Activated CD4-positive, alpha-beta memory T cell treated with anti-CD3 and anti-CD28 coated beads for 36 hours (primary cell): ENCODE results near the gene BANP. TPM values are rescaled to one million over a fixed set of nuclear protein-coding genes. Genes with fewer than 3 reads are reported as not detected.
"Not testable (repeated sequence)": the region's sequence is repeated elsewhere in the genome, so short reads cannot be mapped to it uniquely, and the experiment has no call there.

Source experiments
- CTCF ChIA-PET: fragments of 350-600 bp; sonication (Branson Sonifier 250); formaldehyde crosslinking; loops from one replicate; lab custom pipeline; 2021; ENCODE audit warnings: antibody characterized with exemption, inconsistent platforms; lab: Charles Lee
- POLR2A ChIA-PET: fragments of 350-600 bp; sonication (Branson Sonifier 250); formaldehyde crosslinking; loops from one replicate; lab custom pipeline; 2021; ENCODE audit warnings: antibody characterized with exemption; lab: Charles Lee
- DNase-seq: peaks from one replicate; pipeline ENCODE4 v3.0.0-alpha.2; 2020
- H3K27ac Mint-ChIP-seq: one replicate; pipeline ENCODE4 v1.8.0; 2021; ENCODE audit warnings: mixed read lengths
- H3K27me3 Mint-ChIP-seq: one replicate; pipeline ENCODE4 v1.8.0; 2021; ENCODE audit warnings: mixed read lengths
- H3K36me3 Mint-ChIP-seq: one replicate; pipeline ENCODE4 v1.8.0; 2021; ENCODE audit warnings: mixed read lengths
- H3K4me1 Mint-ChIP-seq: one replicate; pipeline ENCODE4 v1.8.0; 2021; ENCODE audit warnings: low read depth, mixed read lengths
- H3K4me3 Mint-ChIP-seq: one replicate; pipeline ENCODE4 v1.8.0; 2021; ENCODE audit warnings: mild to moderate bottlenecking, mixed read lengths
- H3K9me3 Mint-ChIP-seq: one replicate; pipeline ENCODE4 v1.8.0; 2021; ENCODE audit warnings: mixed read lengths
- intact Hi-C: fragments of 100-400 bp; cut with micrococcal nuclease; formaldehyde crosslinking; loops from one replicate; pipeline ENCODE4 v1.15.1; 2023
- total RNA-seq, 2 experiments: library from RNA; stranded (reverse); gene quantifications; one replicate each; pipeline ENCODE4 v1.2.3, GENCODE V29; 2021

Gene BANP
- total RNA-seq, 2 experiments from 2014 or later = 29.6 to 30.6 TPM

- H3K4me1 Mint-ChIP-seq, H3K4me3 Mint-ChIP-seq, H3K27ac Mint-ChIP-seq, H3K27me3 Mint-ChIP-seq, intact Hi-C loops, H3K36me3 Mint-ChIP-seq, DNase-seq, CTCF ChIA-PET, POLR2A ChIA-PET: not testable (repeated sequence)
- H3K9me3 Mint-ChIP-seq = peaks cover 10% of the 10 kb centered on the region
Measured at GRCh38 chr16:88091221-88091971, 140.2 kb downstream of the BANP start.

GRCh38 chr16:88091972-88092302, 140.7 kb downstream of the BANP start:
- H3K9me3 Mint-ChIP-seq = peaks cover 15% of the 10 kb centered on the region
- POLR2A ChIA-PET, intact Hi-C loops, H3K4me1 Mint-ChIP-seq, H3K36me3 Mint-ChIP-seq, H3K4me3 Mint-ChIP-seq, H3K27ac Mint-ChIP-seq, DNase-seq, CTCF ChIA-PET, H3K27me3 Mint-ChIP-seq: not testable (repeated sequence)

- POLR2A ChIA-PET, DNase-seq, intact Hi-C loops, H3K36me3 Mint-ChIP-seq, H3K27me3 Mint-ChIP-seq, H3K4me3 Mint-ChIP-seq, CTCF ChIA-PET, H3K27ac Mint-ChIP-seq, H3K4me1 Mint-ChIP-seq: not testable (repeated sequence)
- H3K9me3 Mint-ChIP-seq = peaks cover 18% of the 10 kb centered on the region
Measured at GRCh38 chr16:88092791-88093555, 141.7 kb downstream of the BANP start.

- POLR2A ChIA-PET, intact Hi-C loops, H3K4me1 Mint-ChIP-seq, CTCF ChIA-PET, H3K36me3 Mint-ChIP-seq, H3K27ac Mint-ChIP-seq, DNase-seq, H3K27me3 Mint-ChIP-seq, H3K4me3 Mint-ChIP-seq: not testable (repeated sequence)
- peaks cover 18% of the 10 kb centered on the region for H3K9me3 Mint-ChIP-seq
Measured at GRCh38 chr16:88093556-88094252, 142.5 kb downstream of the BANP start.

- DNase-seq, H3K27ac Mint-ChIP-seq, H3K4me3 Mint-ChIP-seq, intact Hi-C loops, H3K4me1 Mint-ChIP-seq, CTCF ChIA-PET, H3K27me3 Mint-ChIP-seq, H3K36me3 Mint-ChIP-seq, POLR2A ChIA-PET: not testable (repeated sequence)
- peaks cover 18% of the 10 kb centered on the region for H3K9me3 Mint-ChIP-seq
Measured at GRCh38 chr16:88094253-88094575, 143.0 kb downstream of the BANP start.

- POLR2A ChIA-PET, H3K4me3 Mint-ChIP-seq: not testable (repeated sequence)
Measured at GRCh38 chr16:88094900-88095299, 143.7 kb downstream of the BANP start.

GRCh38 chr16:88096659-88097058, 145.4 kb downstream of the BANP start:
- H3K36me3 Mint-ChIP-seq, H3K27ac Mint-ChIP-seq, DNase-seq, H3K4me1 Mint-ChIP-seq, CTCF ChIA-PET, H3K4me3 Mint-ChIP-seq, intact Hi-C loops: not testable (repeated sequence)
- POLR2A ChIA-PET = interaction anchor here (0.6 kb wide), 1 partner anchor 15 kb away, joined by 3 read pairs; no protein-coding TSS in a partner anchor
- Mint-ChIP-seq H3K27me3 (peaks cover 12% of the 10 kb centered on the region), H3K9me3 (peaks cover 18% of the 10 kb centered on the region)

More at GRCh38 chr16:88094900-88095299, 143.7 kb downstream of the BANP start:
- H3K4me1 Mint-ChIP-seq, H3K27me3 Mint-ChIP-seq, H3K27ac Mint-ChIP-seq, CTCF ChIA-PET, H3K36me3 Mint-ChIP-seq, DNase-seq, intact Hi-C loops: not testable (repeated sequence)
- H3K9me3 Mint-ChIP-seq = peaks cover 18% of the 10 kb centered on the region

- H3K36me3 Mint-ChIP-seq, H3K4me1 Mint-ChIP-seq, H3K27ac Mint-ChIP-seq, POLR2A ChIA-PET, intact Hi-C loops, CTCF ChIA-PET, H3K4me3 Mint-ChIP-seq, DNase-seq: not testable (repeated sequence)
- peaks cover 13% of the 10 kb centered on the region for H3K27me3 Mint-ChIP-seq
- peaks cover 18% of the 10 kb centered on the region for H3K9me3 Mint-ChIP-seq
Measured at GRCh38 chr16:88098731-88099562, 147.7 kb downstream of the BANP start.

- DNase-seq = no peak
- Mint-ChIP-seq H3K9me3 (peaks cover 18% of the 10 kb centered on the region), H3K4me3 (no peak overlapping the region), H3K36me3 (no peaks in the 10 kb centered on the region), H3K27ac (no peak overlapping the region), H3K27me3 (peaks cover 13% of the 10 kb centered on the region), H3K4me1 (no peaks in the 10 kb centered on the region)
- intact Hi-C loops = no loop called here
- ChIA-PET CTCF (no interaction called here), POLR2A (no interaction called here)
Measured at GRCh38 chr16:88099563-88099890, 148.3 kb downstream of the BANP start.

GRCh38 chr16:88099956-88100355, 148.7 kb downstream of the BANP start:
- CTCF ChIA-PET, intact Hi-C loops, POLR2A ChIA-PET, H3K4me3 Mint-ChIP-seq, DNase-seq, H3K36me3 Mint-ChIP-seq, H3K27ac Mint-ChIP-seq, H3K4me1 Mint-ChIP-seq: not testable (repeated sequence)
- Mint-ChIP-seq H3K27me3 (peaks cover 13% of the 10 kb centered on the region), H3K9me3 (peaks cover 18% of the 10 kb centered on the region)

- H3K4me3 Mint-ChIP-seq, H3K4me1 Mint-ChIP-seq, DNase-seq, POLR2A ChIA-PET, H3K36me3 Mint-ChIP-seq, intact Hi-C loops, CTCF ChIA-PET, H3K27ac Mint-ChIP-seq: not testable (repeated sequence)
- Mint-ChIP-seq H3K9me3 (peaks cover 11% of the 10 kb centered on the region), H3K27me3 (peaks cover 13% of the 10 kb centered on the region)
Measured at GRCh38 chr16:88100801-88101622, 149.8 kb downstream of the BANP start.
